ENCODE results near the gene LEFTY1. TPM values are rescaled to one million over a fixed set of nuclear protein-coding genes. Genes with fewer than 3 reads are reported as not detected.

The LEFTY1 gene
- total RNA-seq, 1 donor from 2014 or later: 0.99 TPM

GRCh38 chr1:225881081-225881958, 7.6 kb downstream of the LEFTY1 start:
- H3K27me3 Mint-ChIP-seq (ENCODE audit: low read depth): no peaks in the 10 kb centered on the region
- peak; percentile 82 for DNase-seq (ENCODE audit: low spot score)

GRCh38 chr1:225880636-225881035, 8.3 kb downstream of the LEFTY1 start:
- no peak for DNase-seq (ENCODE audit: low spot score)
- Mint-ChIP-seq H3K9me3 (ENCODE audit: low read depth) (no peaks in the 10 kb centered on the region), H3K27ac (ENCODE audit: unreplicated experiment) (peak overlapping the region; percentile 61), H3K4me1 (ENCODE audit: low read depth) (peaks cover 58% of the 10 kb centered on the region), H3K36me3 (ENCODE audit: low read depth) (peaks cover 1% of the 10 kb centered on the region), H3K27me3 (ENCODE audit: low read depth) (no peaks in the 10 kb centered on the region), H3K4me3 (ENCODE audit: unreplicated experiment) (peak overlapping the region; percentile 91)
- no peak for TF ChIP-seq CTCF (IDR thresholded peaks at IDR 0.05)

More at GRCh38 chr1:225881081-225881958, 7.6 kb downstream of the LEFTY1 start:
- Mint-ChIP-seq H3K9me3 (ENCODE audit: low read depth) (no peaks in the 10 kb centered on the region), H3K27ac (ENCODE audit: unreplicated experiment) (peak overlapping the region; percentile 91), H3K4me3 (ENCODE audit: unreplicated experiment) (peak overlapping the region; percentile 91), H3K4me1 (ENCODE audit: low read depth) (peaks cover 56% of the 10 kb centered on the region), H3K36me3 (ENCODE audit: low read depth) (peaks cover 1% of the 10 kb centered on the region)
- no peak for TF ChIP-seq CTCF (IDR thresholded peaks at IDR 0.05)

GRCh38 chr1:225880222-225880588, 8.7 kb downstream of the LEFTY1 start:
- H3K9me3 Mint-ChIP-seq (ENCODE audit: low read depth): no peaks in the 10 kb centered on the region
- peak overlapping the region; percentile 31 for H3K4me3 Mint-ChIP-seq (ENCODE audit: unreplicated experiment)
- H3K4me1 Mint-ChIP-seq (ENCODE audit: low read depth): peaks cover 58% of the 10 kb centered on the region
- H3K27ac Mint-ChIP-seq (ENCODE audit: unreplicated experiment): peak overlapping the region; percentile 61
- no peak for TF ChIP-seq CTCF (IDR thresholded peaks at IDR 0.05)
- H3K27me3 Mint-ChIP-seq (ENCODE audit: low read depth): no peaks in the 10 kb centered on the region
- peak; percentile 60 for DNase-seq (ENCODE audit: low spot score)
- peaks cover 1% of the 10 kb centered on the region for H3K36me3 Mint-ChIP-seq (ENCODE audit: low read depth)

GRCh38 chr1:225879521-225880221, 9.3 kb downstream of the LEFTY1 start:
- Mint-ChIP-seq H3K27me3 (ENCODE audit: low read depth) (no peaks in the 10 kb centered on the region), H3K36me3 (ENCODE audit: low read depth) (peaks cover 1% of the 10 kb centered on the region), H3K9me3 (ENCODE audit: low read depth) (no peaks in the 10 kb centered on the region), H3K4me1 (ENCODE audit: low read depth) (peaks cover 58% of the 10 kb centered on the region), H3K4me3 (ENCODE audit: unreplicated experiment) (peak overlapping the region; percentile 31), H3K27ac (ENCODE audit: unreplicated experiment) (peak overlapping the region; percentile 71)
- peak; percentile 68 for DNase-seq (ENCODE audit: low spot score)
- no peak for TF ChIP-seq CTCF (IDR thresholded peaks at IDR 0.05)

- DNase-seq (ENCODE audit: low spot score): peak; percentile 26
- peaks cover 52% of the 10 kb centered on the region for H3K4me1 Mint-ChIP-seq (ENCODE audit: low read depth)
- TF ChIP-seq CTCF (IDR thresholded peaks at IDR 0.05): no peak
- H3K27me3 Mint-ChIP-seq (ENCODE audit: low read depth): no peaks in the 10 kb centered on the region
- H3K4me3 Mint-ChIP-seq (ENCODE audit: unreplicated experiment): peak overlapping the region; percentile 40
- no peaks in the 10 kb centered on the region for H3K9me3 Mint-ChIP-seq (ENCODE audit: low read depth)
- H3K27ac Mint-ChIP-seq (ENCODE audit: unreplicated experiment): peak overlapping the region; percentile 95
- peaks cover 8% of the 10 kb centered on the region for H3K36me3 Mint-ChIP-seq (ENCODE audit: low read depth)
Measured at GRCh38 chr1:225878282-225878681, 10.7 kb downstream of the LEFTY1 start.

All from chondrocyte (in vitro differentiated cells).